ENCODE results near the gene CD59.

CD59 gene

DNA sequence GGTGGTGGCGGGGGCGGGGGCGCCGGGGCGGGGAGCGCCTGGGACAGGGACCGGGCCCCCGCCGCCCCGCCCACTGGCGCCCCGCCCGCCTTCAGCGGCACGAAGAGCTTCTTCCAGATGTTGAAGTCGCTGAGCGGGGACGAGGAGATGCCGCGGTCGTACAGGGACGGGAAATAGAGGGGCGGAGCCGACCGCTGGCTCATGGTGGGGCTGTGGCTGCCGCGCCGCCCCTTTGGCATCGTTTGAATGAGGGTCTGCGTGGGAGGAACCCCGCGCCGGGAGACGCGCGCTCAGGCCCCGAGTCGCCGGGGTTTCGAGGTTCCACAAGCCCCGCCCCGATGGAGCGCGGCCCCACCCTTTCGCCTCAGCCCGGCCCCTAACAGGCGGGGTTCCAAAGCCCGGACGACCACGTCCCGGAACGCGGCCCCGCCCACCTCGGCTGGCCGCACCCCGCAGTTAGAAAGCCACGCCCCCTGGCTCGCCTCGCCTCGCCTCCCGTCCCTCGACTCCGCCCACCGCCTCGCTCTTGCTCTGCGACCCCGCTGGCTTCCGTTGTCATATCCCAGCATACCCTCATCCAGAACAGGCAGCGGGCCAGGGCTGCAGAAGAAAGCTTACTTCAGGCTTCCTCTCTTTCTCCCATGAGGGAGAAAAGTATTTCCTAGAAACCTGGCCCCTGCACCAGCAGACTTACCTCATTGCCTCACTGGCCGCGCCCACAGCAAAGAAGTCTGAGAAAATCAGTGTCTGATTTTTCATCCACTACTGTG, 35.5 kb downstream of the CD59 start, which contains the start of gene C11orf91:
Gene C11orf91, minus strand, starts transcription at position 325 of the 770 bp plus-strand sequence. Its CDS starts 86 bp downstream, at position 239.
- peaks cover 22% of the 10 kb centered on the region for H3K4me1 ChIP-seq (ENCODE audit: control insufficient read depth, insufficient read depth, low read length)
- H3K4me3 ChIP-seq (ENCODE audit: low read depth, low read length) = peak within 1 kb of the TSS; percentile 83
- peak within 1 kb of the TSS; percentile 31 for H3K9ac ChIP-seq (ENCODE audit: low read length)
- no peak within 1 kb of the TSS for H3K27ac ChIP-seq (ENCODE audit: low read depth, low read length)
- no peaks in the 10 kb centered on the region for H3K9me3 ChIP-seq (ENCODE audit: control insufficient read depth, insufficient read depth, low read depth, low read length)
- 0 out of 2 replicates have a peak, but pooled peaks cover 4% of the 10 kb centered on the region for H3K36me3 ChIP-seq (ENCODE audit: control insufficient read depth, insufficient read depth, low read length)
- peaks cover 14% of the 10 kb centered on the region for H3K27me3 ChIP-seq (ENCODE audit: control insufficient read depth, insufficient read depth, low read length)

DNA sequence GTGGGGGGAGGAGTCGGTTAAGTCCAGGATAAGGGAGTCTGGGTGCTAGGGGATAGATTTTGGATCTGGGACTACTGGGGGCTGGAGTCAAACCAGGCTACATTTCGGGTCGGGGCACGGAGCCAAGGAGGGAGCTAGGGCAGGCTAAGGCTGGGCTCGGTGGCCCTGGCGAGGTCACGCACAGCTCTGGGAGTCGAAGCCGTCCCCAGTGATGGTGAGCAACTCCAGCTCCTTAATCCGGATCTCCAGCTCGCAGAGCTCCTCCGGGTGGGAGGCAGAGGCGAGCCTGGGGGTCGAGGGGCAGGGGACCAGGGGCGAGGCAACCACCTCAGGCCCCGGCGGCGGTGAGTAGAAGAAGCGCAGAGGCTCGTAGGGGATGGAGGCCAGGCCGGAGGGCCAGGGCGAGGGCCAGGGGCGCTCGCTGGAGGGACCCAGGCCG, 36.1 kb downstream of the CD59 start:
- no peaks in the 10 kb centered on the region for H3K9me3 ChIP-seq (ENCODE audit: control insufficient read depth, insufficient read depth, low read depth, low read length)
- peaks cover 14% of the 10 kb centered on the region for H3K27me3 ChIP-seq (ENCODE audit: control insufficient read depth, insufficient read depth, low read length)
- H3K4me1 ChIP-seq (ENCODE audit: control insufficient read depth, insufficient read depth, low read length) = peaks cover 28% of the 10 kb centered on the region
- H3K9ac ChIP-seq (ENCODE audit: low read length) = no peak overlapping the region
- 0 out of 2 replicates have a peak, but pooled peaks cover 2% of the 10 kb centered on the region for H3K36me3 ChIP-seq (ENCODE audit: control insufficient read depth, insufficient read depth, low read length)
- H3K4me3 ChIP-seq (ENCODE audit: low read depth, low read length) = peak overlapping the region; percentile 83
- H3K27ac ChIP-seq (ENCODE audit: low read depth, low read length) = no peak overlapping the region

DNA sequence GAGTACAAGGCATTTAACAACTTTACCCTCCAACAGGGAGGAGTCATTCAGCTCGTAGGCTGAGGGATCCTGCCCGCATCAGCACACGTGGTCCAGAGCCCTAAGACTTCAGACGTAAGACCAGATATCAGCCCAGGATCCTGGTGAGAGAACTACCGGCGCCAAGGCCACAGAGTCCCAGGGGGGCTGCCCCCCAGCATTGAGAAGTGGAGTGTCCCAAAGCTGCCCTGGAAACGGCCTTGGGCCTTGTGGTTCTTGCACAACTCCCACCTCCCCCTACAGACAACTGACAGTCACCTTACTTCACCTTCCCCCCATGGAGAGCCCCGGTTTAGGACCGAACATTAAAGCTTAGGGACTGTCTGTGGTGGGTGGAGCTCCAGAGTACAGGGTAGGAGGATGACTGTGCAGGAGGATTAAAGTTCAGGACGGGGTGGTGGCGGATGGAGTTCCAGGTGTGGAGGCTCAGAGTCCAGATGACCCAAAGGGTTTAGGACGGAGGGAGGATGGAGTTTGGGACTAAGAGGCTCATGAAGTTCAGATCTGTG, 36.6 kb downstream of the CD59 start:
- H3K9ac ChIP-seq (ENCODE audit: low read length) = no peak overlapping the region
- peaks cover 14% of the 10 kb centered on the region for H3K27me3 ChIP-seq (ENCODE audit: control insufficient read depth, insufficient read depth, low read length)
- no peaks in the 10 kb centered on the region for H3K9me3 ChIP-seq (ENCODE audit: control insufficient read depth, insufficient read depth, low read depth, low read length)
- no peaks in the 10 kb centered on the region for H3K36me3 ChIP-seq (ENCODE audit: control insufficient read depth, insufficient read depth, low read length)
- no peak overlapping the region for H3K27ac ChIP-seq (ENCODE audit: low read depth, low read length)
- peaks cover 30% of the 10 kb centered on the region for H3K4me1 ChIP-seq (ENCODE audit: control insufficient read depth, insufficient read depth, low read length)
- peak overlapping the region; percentile 83 for H3K4me3 ChIP-seq (ENCODE audit: low read depth, low read length)

DNA sequence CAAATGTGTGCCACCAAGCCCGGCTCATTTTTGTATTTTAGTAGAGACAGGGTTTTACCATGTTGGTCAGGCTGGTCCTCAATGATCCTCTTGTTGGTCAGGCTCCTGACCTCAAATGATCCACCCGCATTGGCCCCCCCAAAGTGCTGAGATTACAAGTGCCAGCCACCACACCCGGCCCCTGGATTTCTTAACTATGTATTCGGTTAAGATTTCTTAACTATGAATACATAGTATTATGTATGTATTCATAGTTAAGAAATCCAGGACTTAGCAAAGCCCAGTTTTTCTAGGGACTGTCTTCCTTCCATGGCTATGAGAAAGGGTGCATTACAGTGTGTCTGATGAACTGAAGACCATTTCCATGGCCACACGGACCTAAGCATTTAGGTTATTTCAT, 37.3 kb downstream of the CD59 start:
- Histone ChIP-seq H3K4me3 (ENCODE audit: low read depth, low read length) (no peak overlapping the region), H3K36me3 (ENCODE audit: control insufficient read depth, insufficient read depth, low read length) (no peaks in the 10 kb centered on the region), H3K4me1 (ENCODE audit: control insufficient read depth, insufficient read depth, low read length) (peaks cover 30% of the 10 kb centered on the region), H3K27ac (ENCODE audit: low read depth, low read length) (no peak overlapping the region), H3K9me3 (ENCODE audit: control insufficient read depth, insufficient read depth, low read depth, low read length) (no peaks in the 10 kb centered on the region), H3K27me3 (ENCODE audit: control insufficient read depth, insufficient read depth, low read length) (peaks cover 14% of the 10 kb centered on the region), H3K9ac (ENCODE audit: low read length) (no peak overlapping the region)

DNA sequence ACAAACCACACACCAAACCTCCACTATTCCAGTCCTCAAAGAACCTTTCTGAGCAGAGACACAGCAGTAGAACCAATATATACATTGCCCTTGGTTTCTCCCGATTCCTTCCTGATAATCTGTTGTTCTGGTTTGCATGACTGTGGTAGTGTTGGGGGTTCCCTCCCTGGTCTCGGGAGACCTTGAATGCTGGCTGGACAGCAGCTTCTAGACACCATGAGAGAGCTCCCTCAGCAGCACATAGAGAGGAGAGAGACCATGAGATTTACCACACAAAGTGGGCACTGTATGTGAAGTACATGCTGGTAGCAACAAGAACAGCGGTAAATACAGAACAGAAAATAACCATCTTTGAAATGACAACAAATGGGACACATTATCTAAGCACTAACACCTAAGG, 38.2 kb downstream of the CD59 start:
- H3K4me1 ChIP-seq (ENCODE audit: control insufficient read depth, insufficient read depth, low read length) = peaks cover 30% of the 10 kb centered on the region
- no peak overlapping the region for H3K27ac ChIP-seq (ENCODE audit: low read depth, low read length)
- H3K4me3 ChIP-seq (ENCODE audit: low read depth, low read length) = no peak overlapping the region
- no peaks in the 10 kb centered on the region for H3K9me3 ChIP-seq (ENCODE audit: control insufficient read depth, insufficient read depth, low read depth, low read length)
- no peak overlapping the region for H3K9ac ChIP-seq (ENCODE audit: low read length)
- peaks cover 14% of the 10 kb centered on the region for H3K27me3 ChIP-seq (ENCODE audit: control insufficient read depth, insufficient read depth, low read length)
- no peaks in the 10 kb centered on the region for H3K36me3 ChIP-seq (ENCODE audit: control insufficient read depth, insufficient read depth, low read length)

DNA sequence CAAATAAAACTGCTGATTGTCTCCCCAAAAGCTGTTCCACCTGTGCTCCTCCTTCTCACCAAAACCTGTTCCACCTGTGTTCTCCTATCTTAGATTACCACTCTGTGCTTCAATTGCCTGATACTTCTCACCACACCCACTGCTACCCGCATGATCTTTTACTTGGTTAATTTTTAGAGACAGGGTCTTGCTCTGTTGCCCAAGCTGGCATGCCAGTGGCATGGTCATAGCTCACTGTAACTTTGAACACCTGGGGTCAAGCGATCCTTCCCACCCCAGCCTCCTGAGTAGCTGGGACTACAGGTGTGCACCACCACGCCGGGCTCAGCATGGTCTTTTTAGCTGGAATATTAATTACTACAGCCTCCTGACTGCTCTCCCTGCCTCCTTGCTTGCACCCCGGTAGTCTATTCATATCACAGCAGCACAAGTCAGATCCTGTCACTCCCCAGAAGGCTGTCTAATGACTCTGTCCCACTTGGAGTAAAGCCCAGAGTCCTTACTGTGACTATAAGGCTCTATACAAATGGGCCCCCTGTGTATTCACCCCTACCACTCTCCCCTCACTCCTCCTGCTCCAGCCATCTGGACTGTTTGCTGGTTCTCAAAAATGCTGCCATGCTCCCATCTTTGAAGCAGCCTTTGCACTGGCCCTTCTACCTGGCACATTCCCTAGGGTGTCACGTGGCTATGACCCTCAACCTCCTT, 39.1 kb downstream of the CD59 start:
- H3K9me3 ChIP-seq (ENCODE audit: control insufficient read depth, insufficient read depth, low read depth, low read length) = no peaks in the 10 kb centered on the region
- H3K4me1 ChIP-seq (ENCODE audit: control insufficient read depth, insufficient read depth, low read length) = peaks cover 39% of the 10 kb centered on the region
- H3K36me3 ChIP-seq (ENCODE audit: control insufficient read depth, insufficient read depth, low read length) = no peaks in the 10 kb centered on the region
- H3K27ac ChIP-seq (ENCODE audit: low read depth, low read length) = no peak overlapping the region
- peaks cover 14% of the 10 kb centered on the region for H3K27me3 ChIP-seq (ENCODE audit: control insufficient read depth, insufficient read depth, low read length)
- H3K9ac ChIP-seq (ENCODE audit: low read length) = no peak overlapping the region
- no peak overlapping the region for H3K4me3 ChIP-seq (ENCODE audit: low read depth, low read length)

DNA sequence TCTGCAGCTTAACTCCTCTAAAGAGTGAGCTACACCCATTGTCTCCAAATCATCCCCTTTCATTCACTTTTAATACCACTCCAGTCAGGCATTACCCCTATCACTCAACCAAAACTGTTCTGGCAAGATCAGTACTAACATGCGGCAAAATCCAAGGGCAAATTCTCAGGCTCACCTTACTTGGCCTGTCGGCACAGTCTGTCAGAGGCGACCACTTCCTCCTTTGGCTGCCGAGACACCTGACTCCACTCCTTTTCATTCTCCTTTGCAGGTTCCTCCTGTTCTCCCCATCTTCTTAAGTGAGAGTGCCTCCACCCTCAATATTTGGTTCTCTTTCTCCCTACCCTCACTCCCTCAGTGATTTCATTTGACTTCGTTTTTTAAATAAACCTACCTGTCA, 39.8 kb downstream of the CD59 start:
- H3K36me3 ChIP-seq (ENCODE audit: control insufficient read depth, insufficient read depth, low read length) = no peaks in the 10 kb centered on the region
- H3K9me3 ChIP-seq (ENCODE audit: control insufficient read depth, insufficient read depth, low read depth, low read length) = no peaks in the 10 kb centered on the region
- H3K27me3 ChIP-seq (ENCODE audit: control insufficient read depth, insufficient read depth, low read length) = peaks cover 14% of the 10 kb centered on the region
- no peak overlapping the region for H3K4me3 ChIP-seq (ENCODE audit: low read depth, low read length)
- peaks cover 44% of the 10 kb centered on the region for H3K4me1 ChIP-seq (ENCODE audit: control insufficient read depth, insufficient read depth, low read length)
- H3K27ac ChIP-seq (ENCODE audit: low read depth, low read length) = no peak overlapping the region
- H3K9ac ChIP-seq (ENCODE audit: low read length) = no peak overlapping the region

DNA sequence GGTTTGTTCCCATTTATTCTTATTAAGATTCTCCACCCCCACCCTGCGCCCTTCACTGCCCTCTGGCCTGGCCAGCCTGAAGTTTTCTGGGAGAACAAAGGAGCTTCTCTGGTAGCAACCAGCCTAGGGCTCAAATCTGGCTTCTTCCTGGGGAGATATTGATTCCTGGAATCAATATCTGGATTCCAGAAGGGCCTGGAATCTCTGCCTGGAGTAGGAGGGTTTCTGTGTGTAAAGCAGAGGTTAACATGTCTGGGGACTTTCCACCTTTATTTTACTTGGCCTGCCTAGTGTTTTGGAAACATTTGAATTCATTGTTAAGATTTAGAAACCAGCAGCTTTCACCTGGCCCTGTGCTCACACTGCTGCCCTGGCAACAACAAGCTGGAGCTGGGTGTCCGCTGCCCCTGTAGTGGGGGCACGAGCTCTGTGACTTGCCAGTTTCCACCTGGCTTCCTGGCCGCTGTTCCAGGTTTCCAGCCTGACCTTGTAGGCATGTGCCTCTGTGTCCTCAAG, 41.1 kb downstream of the CD59 start:
- peaks cover 14% of the 10 kb centered on the region for H3K27me3 ChIP-seq (ENCODE audit: control insufficient read depth, insufficient read depth, low read length)
- H3K36me3 ChIP-seq (ENCODE audit: control insufficient read depth, insufficient read depth, low read length) = no peaks in the 10 kb centered on the region
- no peak overlapping the region for H3K4me3 ChIP-seq (ENCODE audit: low read depth, low read length)
- no peaks in the 10 kb centered on the region for H3K9me3 ChIP-seq (ENCODE audit: control insufficient read depth, insufficient read depth, low read depth, low read length)
- peaks cover 49% of the 10 kb centered on the region for H3K4me1 ChIP-seq (ENCODE audit: control insufficient read depth, insufficient read depth, low read length)
- H3K27ac ChIP-seq (ENCODE audit: low read depth, low read length) = no peak overlapping the region
- H3K9ac ChIP-seq (ENCODE audit: low read length) = no peak overlapping the region

GRCh38 chr11:33694346-33695050, 41.7 kb downstream of the CD59 start:
- no peaks in the 10 kb centered on the region for H3K9me3 ChIP-seq (ENCODE audit: control insufficient read depth, insufficient read depth, low read depth, low read length)
- peaks cover 8% of the 10 kb centered on the region for H3K27me3 ChIP-seq (ENCODE audit: control insufficient read depth, insufficient read depth, low read length)
- H3K36me3 ChIP-seq (ENCODE audit: control insufficient read depth, insufficient read depth, low read length) = no peaks in the 10 kb centered on the region
- H3K4me3 ChIP-seq (ENCODE audit: low read depth, low read length) = no peak overlapping the region
- H3K27ac ChIP-seq (ENCODE audit: low read depth, low read length) = no peak overlapping the region
- no peak overlapping the region for H3K9ac ChIP-seq (ENCODE audit: low read length)
- H3K4me1 ChIP-seq (ENCODE audit: control insufficient read depth, insufficient read depth, low read length) = peaks cover 44% of the 10 kb centered on the region

GRCh38 chr11:33692541-33692940, 43.7 kb downstream of the CD59 start:
- Histone ChIP-seq H3K9ac (ENCODE audit: low read length) (no peak overlapping the region), H3K4me3 (ENCODE audit: low read depth, low read length) (no peak overlapping the region), H3K27me3 (ENCODE audit: control insufficient read depth, insufficient read depth, low read length) (no peaks in the 10 kb centered on the region), H3K27ac (ENCODE audit: low read depth, low read length) (no peak overlapping the region), H3K36me3 (ENCODE audit: control insufficient read depth, insufficient read depth, low read length) (no peaks in the 10 kb centered on the region), H3K4me1 (ENCODE audit: control insufficient read depth, insufficient read depth, low read length) (peaks cover 37% of the 10 kb centered on the region), H3K9me3 (ENCODE audit: control insufficient read depth, insufficient read depth, low read depth, low read length) (no peaks in the 10 kb centered on the region)
